GM19193 (cell line): ENCODE measurements around the gene EXOSC10.

Source experiments
- POLR2A ChIP-seq: IDR thresholded peaks from 4 replicates; pipeline ENCODE4 v1.6.1; 2011; ENCODE audit not compliant: insufficient read depth, insufficient read length; ENCODE audit errors: extremely low read depth

The EXOSC10 gene

DNA sequence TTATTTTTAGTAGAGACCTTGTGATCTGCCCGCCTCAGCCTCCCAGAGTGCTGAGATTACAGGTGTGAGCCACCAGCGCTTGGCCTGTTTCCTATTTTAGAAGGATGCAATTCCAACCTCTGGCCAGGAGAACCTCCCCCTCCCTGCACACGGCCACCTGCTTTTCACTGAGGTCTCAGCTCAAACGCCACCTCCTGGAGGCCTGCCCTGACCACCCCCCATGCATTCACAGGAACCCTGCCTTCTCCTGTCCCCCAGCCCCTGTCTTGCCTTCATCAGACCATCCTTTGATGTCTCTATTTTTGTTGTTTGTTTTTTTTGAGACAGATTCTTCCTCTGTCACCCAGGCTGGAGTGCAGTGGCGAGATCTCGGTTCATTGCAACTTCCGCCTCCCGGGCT, 42.2 kb downstream of the EXOSC10 start:
- TF ChIP-seq POLR2A: no peak

DNA sequence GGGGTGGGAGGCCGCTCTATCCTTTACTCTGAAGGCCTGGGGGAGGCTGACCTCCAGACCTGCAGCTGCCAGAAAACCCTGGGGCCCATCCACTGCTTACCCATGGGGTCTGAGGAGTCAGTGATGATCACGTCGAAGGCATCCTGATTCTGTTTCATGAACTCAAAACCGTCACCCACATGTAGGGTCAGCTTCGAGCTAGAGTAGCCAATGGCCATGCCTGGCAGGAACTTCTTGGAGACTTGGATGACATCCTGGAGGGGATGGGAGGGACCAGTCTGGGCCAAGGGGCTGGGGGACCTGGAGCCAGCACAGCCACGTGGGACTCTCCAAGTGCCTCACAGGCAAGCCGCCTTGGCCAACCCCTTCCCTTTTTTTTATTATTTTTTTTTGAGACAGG, 43.2 kb downstream of the EXOSC10 start:
- TF ChIP-seq POLR2A: no peak

DNA sequence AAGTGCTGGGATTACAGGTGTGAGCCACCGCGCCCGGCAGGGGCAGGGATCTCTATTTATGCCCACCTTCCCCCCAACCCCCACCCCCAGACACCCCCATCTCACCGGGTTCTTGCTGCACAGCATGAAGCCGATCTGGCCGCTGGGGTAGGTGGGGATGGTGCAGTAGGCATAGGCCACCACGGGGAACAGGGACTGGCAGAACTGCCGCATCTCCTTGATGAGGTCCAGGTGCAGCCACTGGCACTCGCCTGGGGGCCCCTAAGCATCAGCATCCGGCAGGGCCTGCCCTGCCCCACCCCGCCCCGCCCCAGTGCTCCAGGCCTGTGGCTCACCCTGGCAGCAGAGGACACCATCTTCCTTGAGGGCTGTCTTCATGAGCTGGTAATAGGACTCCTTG, 44.0 kb downstream of the EXOSC10 start:
- TF ChIP-seq POLR2A: no peak

DNA sequence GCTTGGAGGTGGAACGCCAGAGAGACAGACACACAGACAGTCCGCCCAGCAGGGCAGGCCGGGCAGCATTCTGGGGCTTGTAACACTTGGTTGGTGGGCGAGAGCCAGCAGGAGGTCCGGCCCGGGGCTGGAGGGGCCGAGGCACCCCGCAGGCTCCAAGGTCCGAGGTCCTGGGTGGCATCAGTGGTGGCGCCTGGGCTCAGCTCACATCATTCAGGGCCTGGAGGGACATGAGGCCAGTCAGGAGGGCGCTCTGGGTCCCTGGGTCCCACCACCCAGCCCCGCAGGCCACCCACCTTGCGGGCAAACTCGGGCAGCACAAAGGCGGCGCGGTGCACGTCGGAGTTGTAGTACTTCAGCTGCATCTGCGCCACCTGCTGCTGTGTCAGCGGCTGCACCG, 45.0 kb downstream of the EXOSC10 start:
- TF ChIP-seq POLR2A: no peak

DNA sequence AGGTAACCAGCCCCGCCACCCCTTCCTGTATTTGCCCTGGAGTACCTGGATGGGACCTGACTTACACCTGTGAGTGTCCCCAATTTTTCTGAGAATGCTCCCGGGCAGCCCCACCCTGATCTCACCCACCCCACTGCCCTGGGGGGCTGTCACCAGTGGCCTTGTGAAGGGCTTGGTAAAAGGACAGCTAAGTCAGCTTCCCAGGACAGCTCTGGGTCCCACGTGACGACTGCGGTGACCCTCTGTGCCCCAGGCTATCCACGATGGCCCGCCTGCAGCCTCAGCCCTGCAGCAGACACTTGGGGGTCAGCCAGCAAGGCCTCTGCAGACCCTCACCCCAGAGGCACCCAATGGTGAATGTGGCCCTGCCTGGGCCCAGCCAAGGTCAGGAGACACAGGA, 45.5 kb downstream of the EXOSC10 start:
- TF ChIP-seq POLR2A: no peak

DNA sequence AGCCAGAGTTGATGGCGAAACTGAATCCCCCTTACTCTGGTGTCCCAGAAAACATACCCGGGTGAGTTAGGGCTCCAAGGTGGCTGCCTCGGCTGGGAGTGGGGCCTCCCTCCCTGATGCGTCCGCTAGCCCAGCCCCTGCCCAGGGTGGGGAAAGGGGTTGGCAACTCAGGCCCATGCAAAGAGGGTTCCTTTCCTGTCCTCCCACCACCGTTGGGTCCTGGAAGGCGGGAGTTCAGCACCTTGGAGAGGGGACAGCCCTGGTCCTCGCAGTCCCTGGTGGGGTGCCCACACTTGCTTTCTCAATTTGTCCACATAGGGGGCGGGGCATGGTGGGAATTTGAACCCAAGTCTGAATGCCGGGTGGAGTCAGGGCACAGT, 45.9 kb downstream of the EXOSC10 start:
- TF ChIP-seq POLR2A: no peak

DNA sequence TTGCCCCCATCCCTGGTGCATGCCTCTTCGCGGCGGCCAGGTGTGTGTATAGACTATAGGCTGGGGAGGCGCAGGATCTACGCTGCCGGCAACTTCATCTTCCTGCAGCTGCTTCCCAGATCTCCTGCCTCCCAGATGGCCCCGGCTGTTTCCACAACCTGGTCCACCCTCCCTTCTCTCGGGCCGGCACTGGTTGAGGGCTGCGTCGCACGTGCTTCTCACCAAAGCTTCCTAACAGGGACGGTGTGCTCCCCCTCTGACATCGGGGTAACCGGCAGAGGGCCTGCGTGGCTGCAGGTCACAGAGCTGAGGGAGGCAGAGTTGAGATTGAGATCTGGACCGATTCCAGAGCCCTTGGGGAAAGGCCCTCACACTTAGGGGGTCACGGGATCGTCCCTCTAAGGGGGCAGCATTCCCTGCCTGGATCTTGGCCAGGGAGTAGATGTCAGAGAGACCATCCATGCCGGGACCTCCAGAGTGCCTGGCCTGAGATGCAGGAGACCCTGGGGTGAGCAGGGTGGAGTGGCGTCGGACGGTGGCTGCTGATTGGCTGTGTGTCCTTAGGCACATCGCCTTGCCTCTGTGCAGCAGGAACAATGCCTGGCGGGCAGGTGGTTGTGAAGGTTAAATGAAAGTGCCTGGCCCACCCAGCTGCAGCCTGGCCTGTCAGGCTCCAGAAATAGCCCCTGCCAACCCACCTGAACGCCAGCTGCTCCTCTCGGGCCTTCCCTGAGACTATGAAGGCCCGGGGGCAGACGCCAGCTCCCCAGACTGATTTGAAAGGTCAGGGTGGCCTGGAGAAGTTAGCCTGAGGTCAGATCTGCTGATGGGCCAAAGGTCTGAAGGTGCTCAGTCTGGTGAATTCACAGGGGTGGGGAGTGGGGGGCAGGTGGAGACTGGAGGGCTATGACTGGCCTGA, 46.6 kb downstream of the EXOSC10 start:
- TF ChIP-seq POLR2A: peak; percentile 2

DNA sequence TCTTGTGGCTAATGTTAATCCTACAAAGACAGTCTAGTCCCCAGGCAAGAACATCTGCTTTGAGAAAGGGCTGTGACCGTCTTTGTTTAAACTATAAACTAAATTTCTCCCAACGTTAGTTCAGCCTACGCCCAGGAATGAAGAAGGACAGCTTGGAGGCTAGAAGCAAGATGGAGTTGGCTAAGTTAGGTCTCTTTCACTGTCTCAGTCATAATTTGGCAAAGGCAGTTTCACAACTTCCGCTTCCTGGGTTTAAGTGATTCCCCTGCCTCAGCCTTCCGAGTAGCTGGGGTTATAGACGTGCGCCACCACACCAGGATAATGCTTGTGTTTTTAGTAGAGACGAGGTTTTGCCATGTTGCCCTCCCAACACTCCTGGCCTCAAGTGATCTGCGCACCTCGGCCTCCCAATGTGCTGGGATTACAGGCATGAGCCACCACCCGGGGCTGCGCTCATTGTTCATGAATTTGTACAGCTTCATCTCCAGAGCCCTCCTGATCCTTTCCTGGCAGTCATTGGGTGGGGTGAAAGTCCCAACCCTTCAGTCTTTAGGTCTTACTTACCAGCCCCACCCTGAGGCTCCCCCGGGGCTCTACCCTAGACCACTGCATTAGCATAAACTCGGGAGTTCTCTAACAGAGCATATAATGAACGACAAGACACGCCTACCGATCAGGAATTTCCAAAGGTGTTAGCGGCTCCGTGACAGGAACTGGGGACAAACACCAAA, 47.7 kb downstream of the EXOSC10 start:
- TF ChIP-seq POLR2A: no peak

DNA sequence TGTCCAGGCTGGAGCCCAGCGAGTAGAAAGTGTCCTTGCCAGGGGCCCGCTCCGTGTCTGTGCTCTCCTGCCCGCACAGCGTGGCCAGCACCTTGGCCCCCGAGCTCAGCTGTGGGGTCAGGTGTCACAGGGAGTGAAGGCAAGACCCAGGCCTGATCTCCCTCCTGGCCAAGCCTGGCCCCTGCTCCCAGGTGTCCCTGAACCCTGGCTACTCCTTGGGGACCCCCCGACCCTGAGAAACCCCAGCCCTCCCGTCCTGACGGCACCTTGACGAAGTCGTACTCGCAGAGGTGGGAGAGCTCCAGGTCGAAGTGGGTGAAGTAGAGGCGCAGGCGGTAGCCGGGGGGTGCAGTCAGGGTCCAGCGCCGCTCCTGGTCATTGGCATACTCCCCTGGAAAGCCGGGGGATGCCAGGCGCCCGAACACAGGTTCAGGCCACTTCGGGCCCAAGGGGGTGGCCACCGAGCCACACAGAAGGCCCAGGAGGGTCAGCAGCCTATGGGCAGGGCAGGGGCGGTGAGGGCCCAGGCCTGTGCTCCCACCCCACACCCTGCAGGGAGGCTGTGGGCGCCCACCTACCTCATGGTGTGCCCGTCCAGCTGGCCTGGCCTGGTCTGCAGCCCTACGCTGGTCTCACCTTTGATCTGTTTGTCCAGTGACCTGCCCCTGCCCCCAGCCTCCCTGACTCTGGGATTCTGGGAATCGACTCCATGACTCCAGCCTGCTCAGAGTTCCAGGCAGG, 52.9 kb downstream of the EXOSC10 start, which contains the start of gene MASP2:
MASP2 (minus strand) TSS at position 615 of the 741 bp plus-strand sequence; CDS start at position 583, 32 bp downstream.
- no peak for TF ChIP-seq POLR2A

DNA sequence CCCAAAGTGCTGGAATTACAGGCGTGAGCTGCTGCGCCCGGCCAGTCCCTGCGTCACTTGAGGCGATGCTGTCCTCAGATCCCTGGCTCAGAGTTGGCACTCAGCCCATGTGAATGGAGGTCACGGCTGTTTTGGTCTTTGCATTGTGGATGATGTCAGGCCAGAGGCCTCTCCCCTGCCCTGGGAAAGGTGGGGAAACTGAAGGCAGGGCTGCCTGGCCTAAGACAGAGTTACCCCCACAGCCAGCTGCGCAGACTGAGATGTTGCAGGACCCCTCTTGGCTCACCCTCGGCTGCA, 53.5 kb downstream of the EXOSC10 start:
- no peak for TF ChIP-seq POLR2A

DNA sequence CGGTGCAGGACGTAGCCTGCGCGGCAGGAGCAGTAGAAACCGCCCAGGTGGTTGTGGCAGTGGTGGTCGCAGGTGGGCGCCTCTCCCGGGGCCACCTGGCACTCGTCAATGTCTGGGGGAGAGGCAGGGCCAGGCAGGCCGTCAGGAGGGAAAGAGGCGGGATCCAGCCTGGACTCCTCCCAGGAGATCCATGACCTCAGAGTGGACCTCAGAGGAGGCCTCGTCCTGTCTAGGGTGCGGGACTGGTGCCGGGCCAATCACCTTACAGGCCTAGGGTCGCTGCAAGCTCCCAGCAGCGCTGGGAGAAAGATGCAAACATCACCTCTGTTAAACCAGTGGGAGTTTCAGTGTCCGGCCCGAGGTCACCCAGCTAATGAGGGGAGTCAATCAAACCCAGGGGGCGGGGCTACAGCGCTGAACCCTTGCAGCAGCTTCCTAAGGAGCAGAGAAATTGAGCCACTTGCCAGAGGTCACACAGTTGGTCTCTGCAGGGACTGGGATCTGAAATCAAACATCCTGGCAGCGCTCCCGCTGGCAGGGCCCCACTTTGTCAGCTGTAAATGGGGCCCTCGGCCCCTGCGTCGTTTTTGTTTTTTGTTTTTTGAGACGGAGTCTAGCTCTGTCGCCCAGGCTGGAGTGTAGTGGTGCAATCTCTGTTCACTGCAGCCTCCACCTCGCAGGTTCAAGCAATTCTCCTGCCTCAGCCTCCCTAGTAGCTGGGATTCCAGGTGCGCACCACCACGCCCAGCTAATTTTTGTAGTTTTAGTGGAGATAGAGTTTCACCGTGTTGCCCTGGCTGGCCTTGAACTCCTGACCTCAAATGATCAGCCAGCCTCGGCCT, 54.0 kb downstream of the EXOSC10 start:
- TF ChIP-seq POLR2A: no peak

DNA sequence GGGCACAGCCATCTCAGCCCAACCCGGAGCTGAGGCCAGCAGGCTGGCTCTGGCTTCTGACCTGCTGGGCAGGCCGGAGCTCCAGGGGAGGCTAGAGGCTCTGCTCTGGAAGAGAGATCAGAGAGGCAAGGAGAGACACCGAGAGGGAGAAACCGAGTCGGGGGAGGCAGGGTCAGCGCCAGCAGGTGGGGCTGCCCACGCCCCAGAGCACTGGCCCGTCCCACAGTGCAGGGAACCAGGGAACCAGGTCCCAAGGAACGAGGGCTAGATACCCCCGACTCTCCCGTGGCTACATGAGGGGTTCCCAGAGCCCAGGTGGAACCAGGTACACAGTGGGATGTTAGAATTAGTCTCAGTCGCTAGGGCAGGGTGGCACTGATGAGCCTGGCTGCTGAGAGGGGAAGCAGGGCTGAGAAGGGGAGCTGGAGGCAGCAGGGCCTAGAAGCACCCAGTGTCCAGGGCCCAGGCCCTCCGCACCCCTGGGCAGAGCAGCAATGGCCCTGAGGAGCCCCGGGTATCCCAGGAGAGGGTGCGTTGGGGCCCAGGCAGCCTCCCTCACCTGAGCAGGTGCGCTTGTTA, 54.7 kb downstream of the EXOSC10 start:
- no peak for TF ChIP-seq POLR2A

DNA sequence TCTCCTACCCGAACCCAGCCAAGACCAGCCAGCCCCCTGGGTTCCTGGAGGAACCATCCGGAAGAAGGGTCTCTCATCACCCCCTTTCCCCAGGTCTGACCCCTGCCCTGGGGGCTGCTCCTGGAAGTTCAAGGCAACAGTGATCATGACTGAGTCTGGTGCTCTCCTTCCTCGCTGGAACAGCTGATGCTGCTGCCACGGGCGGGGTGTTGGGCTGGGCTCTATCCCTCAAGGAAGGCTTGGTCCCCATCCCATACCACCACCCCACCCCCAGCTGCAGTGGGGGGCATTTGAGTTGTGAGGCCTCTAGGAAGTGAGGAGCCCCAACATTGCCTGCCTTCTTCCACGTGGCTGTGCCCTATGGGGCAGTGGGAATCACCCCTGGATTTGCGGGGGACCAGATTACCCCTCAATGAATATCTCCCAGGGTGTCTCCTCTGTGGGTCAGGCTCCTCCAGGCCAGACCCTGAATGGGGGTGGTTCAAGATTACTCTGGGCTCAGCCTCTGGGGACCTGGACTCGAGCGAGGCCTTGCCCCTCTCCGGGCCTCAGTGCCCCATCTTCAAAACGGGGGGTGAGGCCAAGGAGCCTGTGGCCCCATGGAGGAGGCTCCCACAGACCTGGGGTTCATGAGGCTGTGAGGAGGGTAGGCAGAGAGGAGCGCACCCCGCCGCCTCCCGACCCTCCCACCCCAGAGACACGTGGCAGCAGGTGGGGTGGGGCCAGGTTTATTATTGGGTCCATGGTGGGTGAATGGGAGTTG, 55.4 kb downstream of the EXOSC10 start:
- TF ChIP-seq POLR2A: no peak
